AG04449 (cell line): ENCODE measurements around the gene CPT1A.
"Not testable (repeated sequence)": the region's sequence is repeated elsewhere in the genome, so short reads cannot be mapped to it uniquely, and the experiment has no call there.

Source experiments
- CTCF ChIA-PET: fragments of 350-600 bp; formaldehyde crosslinking; extraction: SDS; loops from one replicate; lab custom pipeline; 2021; ENCODE audit warnings: antibody characterized with exemption; lab: Yijun Ruan, JAX
- POLR2A ChIA-PET: fragments of 400-600, 350-600 bp; formaldehyde crosslinking; extraction: SDS; loops from one replicate; lab custom pipeline; 2020; ENCODE audit warnings: antibody characterized with exemption, inconsistent platforms; lab: Yijun Ruan, JAX
- DNase-seq: peaks from one replicate; pipeline ENCODE4 v3.0.0-alpha.2; 2010; ENCODE audit warnings: low read depth, low spot score
- H3K4me3 ChIP-seq: 2 replicates; pipeline ENCODE4 v1.5.1; 2011; ENCODE audit warnings: low read depth, mild to moderate bottlenecking, control low read depth, low read length
- CTCF ChIP-seq: IDR thresholded peaks from one replicate; pipeline ENCODE4 v1.5.1; 2011; ENCODE audit warnings: mild to moderate bottlenecking, moderate library complexity, low read length, control low read depth, inconsistent platforms; ENCODE audit not compliant: insufficient read depth; ENCODE audit errors: missing control alignments

Gene CPT1A

GRCh38 chr11:68841718-68842426 is at the start of gene CPT1A:
TSS of gene CPT1A (minus strand) at chr11:68841916. CDS start at chr11:68815474, 26,442 bp downstream.
- ChIA-PET POLR2A (interaction anchor here (0.6 to 1.4 kb wide), 2 partner anchors 11 to 48 kb away, joined by 3 to 4 read pairs; no protein-coding TSS in a partner anchor), CTCF (interaction anchor here (1.1 to 1.5 kb wide), 5 partner anchors 10 to 48 kb away, joined by 3 to 5 read pairs (median 4); no protein-coding TSS in a partner anchor)
- H3K4me3 ChIP-seq = peak within 1 kb of the TSS; percentile 76
- no peak for DNase-seq
- TF ChIP-seq CTCF = no peak

GRCh38 chr11:68890490-68891231 is 48.9 kb upstream of the CPT1A start:
- no peak for TF ChIP-seq CTCF
- CTCF ChIA-PET = interaction anchor here (0.6 to 4.2 kb wide), 29 partner anchors 9 to 307 kb away, joined by 3 to 29 read pairs (median 3); partner anchors contain the start of genes CPT1A, IGHMBP2, MRGPRF and MRPL21
- DNase-seq = peak; percentile 91
- POLR2A ChIA-PET = interaction anchor here (0.9 to 1.5 kb wide), 5 partner anchors 12 to 49 kb away, joined by 4 to 8 read pairs (median 4); partner anchors contain the start of genes CPT1A, IGHMBP2 and MRPL21
- H3K4me3 ChIP-seq = peak overlapping the region; percentile 23

GRCh38 chr11:68889948-68890446 is 48.3 kb upstream of the CPT1A start:
- CTCF ChIA-PET = interaction anchor here (0.6 to 4.2 kb wide), 35 partner anchors 9 to 431 kb away, joined by 3 to 29 read pairs (median 3); partner anchors contain the start of genes CPT1A, IGHMBP2, MRGPRF and MRPL21
- peak; percentile 88 for TF ChIP-seq CTCF
- no peak overlapping the region for H3K4me3 ChIP-seq
- POLR2A ChIA-PET = interaction anchor here (0.6 to 1.5 kb wide), 7 partner anchors 12 to 123 kb away, joined by 3 to 8 read pairs (median 4); partner anchors contain the start of genes CPT1A, IGHMBP2, MRGPRF and MRPL21
- DNase-seq = peak; percentile 94

- DNase-seq, H3K4me3 ChIP-seq, POLR2A ChIA-PET: not testable (repeated sequence)
- CTCF ChIA-PET = interaction anchor here (1.3 kb wide), 1 partner anchor 12 kb away, joined by 3 read pairs; no protein-coding TSS in a partner anchor
These were observed 43.1 kb upstream of the CPT1A start for GRCh38 chr11:68884827-68885226.

GRCh38 chr11:68882391-68882790 is 40.7 kb upstream of the CPT1A start:
- H3K4me3 ChIP-seq = no peak overlapping the region
- no peak for TF ChIP-seq CTCF
- CTCF ChIA-PET = no interaction called here
- DNase-seq = no peak
- POLR2A ChIA-PET = no interaction called here

- ChIA-PET POLR2A (no interaction called here), CTCF (no interaction called here)
- DNase-seq = no peak
- no peak overlapping the region for H3K4me3 ChIP-seq
- TF ChIP-seq CTCF = no peak
These were observed 39.6 kb upstream of the CPT1A start for GRCh38 chr11:68881320-68881719.
